GM19035 (cell line): Measurements from ENCODE around the gene AAGAB.
"Not testable (repeated sequence)": the region's sequence is repeated elsewhere in the genome, so short reads cannot be mapped to it uniquely, and the experiment has no call there.

Experiments used
- ATAC-seq: cut with Tn5 transposase; IDR thresholded peaks from one replicate; pipeline ENCODE4 v1.9.1; 2021; ENCODE audit not compliant: unreplicated experiment

The AAGAB gene

DNA sequence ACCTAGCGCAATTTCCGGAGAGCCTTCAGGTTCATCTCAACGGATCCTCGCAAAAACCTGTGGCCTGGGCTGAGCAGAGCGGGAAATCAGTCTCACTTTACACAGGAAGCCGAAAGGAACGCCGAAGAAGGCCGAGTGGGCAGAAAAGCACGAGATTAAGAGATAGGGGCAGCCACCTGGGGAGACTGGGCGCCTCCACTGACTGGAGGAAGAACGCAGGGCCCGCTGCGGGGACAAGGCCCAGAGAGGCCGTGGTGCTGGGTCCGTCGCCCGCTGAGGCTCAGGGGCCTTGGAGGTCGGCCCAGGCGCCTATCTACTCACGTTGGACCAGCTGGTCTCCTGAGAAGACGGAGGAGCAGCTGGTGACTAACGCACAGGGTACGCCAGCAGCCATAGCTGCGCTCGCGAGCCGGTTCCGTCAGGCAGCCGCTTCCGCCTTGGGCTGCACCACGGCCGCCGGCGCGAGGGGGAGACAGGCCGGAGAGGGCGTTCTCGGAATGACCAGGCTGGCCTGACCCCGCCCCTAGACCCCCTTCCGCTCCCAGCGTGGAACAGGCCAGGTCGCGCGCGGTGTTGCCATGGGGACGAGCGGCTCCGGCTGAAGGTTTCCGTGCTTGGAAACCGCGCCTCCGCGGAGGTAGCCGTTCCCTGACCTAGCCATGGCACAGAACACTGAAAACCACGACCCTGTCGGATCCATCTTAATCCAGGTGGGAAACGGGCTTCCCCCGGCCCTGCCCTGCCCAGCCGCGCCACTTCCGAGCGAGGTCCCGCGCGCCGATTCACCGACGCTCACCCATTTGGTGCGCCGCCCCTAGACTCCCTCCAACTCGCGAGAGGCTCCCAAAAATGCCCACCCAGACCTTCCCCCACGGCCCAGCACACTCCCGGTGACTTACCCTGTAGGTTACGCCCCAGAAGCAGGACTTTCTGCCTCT, at the start of gene AAGAB, which contains the start of gene IQCH:
AAGAB (minus strand) TSS at position 424 of the 938 bp plus-strand sequence; CDS start at position 394, 30 bp downstream.
IQCH (plus strand) TSS at position 549 of the 938 bp plus-strand sequence; CDS start at position 660, 111 bp downstream.
- ATAC-seq: peak; percentile 94

DNA sequence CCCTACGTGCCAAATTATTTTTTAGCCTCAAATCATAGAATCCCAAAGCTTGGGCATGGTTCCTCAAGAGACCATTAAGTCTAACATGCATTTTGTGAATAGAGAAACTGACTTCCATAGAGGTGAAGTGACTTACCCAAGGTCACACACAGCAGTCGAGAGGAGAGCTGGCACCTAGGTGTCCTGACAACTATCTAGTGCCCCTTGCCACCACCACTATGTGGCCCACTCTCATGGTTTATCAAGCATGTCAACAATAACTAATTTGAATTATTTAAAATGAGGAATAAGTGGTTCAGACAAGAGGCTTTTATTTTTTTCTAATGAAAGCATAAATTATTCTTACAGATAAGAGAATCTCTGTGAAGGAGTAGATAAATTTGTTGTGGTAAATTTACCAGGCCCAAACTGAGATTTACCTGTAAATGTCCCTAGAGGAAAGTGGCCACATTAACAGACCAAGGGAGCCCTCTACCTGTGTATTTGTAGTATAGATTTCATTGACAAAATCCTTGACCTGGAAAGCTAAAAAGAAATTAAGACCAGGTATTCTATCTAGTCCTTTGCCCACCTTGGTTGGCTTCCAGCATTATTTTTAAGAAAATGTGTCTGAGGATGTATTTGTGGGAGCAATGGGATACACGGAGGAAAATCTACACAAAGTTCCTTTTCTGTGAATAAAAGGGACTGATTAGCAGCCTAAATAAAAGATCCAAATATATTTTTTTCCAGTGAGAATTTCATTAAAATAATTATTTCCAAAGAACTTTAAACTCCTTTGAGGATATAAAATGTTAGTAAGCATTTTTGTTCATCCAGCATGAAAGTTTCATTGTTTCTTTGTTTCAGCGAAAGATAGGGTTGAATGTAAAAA, 49.3 kb upstream of the AAGAB start:
- ATAC-seq: no peak

GRCh38 chr15:67300266-67301025, 46.0 kb upstream of the AAGAB start:
- ATAC-seq: no peak

DNA sequence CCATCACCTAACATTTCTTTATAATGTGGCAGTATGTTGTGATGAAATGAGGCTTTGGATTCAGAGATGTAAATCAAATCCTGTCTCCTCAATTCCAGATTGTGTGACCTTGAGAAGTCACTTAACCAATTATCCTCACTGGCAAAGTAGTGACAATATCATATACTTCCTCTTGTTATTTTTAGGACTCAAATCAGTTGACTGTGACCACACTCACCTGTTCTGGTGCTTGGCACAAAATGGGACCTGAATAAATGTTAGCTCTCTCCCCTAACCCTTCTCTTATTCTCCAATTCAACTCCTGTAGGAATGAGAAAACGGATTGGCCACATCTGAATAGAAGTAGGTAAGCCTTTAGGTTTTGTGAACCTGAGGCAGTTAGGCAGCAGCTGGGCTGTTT, 42.2 kb upstream of the AAGAB start:
- no peak for ATAC-seq

- no peak for ATAC-seq
Measured at GRCh38 chr15:67296188-67296587, 41.7 kb upstream of the AAGAB start.

DNA sequence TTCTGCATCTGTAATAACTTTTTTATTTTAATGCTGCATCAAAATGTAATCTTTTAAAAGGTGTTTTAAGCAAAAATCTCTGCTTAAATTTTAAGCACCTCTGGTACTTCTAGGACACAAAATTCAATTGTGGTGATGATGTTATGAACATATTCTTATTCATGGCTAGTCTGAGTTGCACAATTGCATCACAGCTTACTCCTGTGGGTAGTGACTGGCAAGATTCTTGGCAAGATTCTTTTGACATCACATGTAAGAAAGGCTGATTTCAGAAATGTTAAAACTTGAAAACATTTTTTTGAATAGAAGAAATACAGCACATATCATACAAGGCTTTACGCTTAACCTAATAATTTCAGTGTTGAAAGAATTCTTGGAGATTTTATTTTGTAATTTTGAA, 35.9 kb upstream of the AAGAB start:
- ATAC-seq: no peak

DNA sequence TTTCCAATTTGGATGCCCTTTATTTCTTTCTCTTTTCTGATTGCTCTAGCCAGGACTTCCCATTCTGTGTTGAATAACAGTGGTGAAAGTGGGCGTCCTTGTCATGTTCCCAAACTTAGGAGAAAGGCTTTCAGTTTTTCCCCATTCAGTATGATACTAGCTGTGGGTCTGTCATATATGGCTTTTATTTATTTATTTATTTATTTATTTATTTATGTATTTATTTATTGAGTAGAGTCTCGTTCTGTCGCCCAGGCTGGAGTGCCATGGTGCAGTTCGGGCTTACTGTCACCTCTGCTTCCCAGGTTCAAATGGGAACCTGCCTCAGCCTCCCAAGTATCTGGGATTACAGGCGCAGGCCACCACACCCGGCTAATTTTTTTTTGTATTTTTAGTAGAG, 31.9 kb upstream of the AAGAB start:
- not testable (repeated sequence) for ATAC-seq

DNA sequence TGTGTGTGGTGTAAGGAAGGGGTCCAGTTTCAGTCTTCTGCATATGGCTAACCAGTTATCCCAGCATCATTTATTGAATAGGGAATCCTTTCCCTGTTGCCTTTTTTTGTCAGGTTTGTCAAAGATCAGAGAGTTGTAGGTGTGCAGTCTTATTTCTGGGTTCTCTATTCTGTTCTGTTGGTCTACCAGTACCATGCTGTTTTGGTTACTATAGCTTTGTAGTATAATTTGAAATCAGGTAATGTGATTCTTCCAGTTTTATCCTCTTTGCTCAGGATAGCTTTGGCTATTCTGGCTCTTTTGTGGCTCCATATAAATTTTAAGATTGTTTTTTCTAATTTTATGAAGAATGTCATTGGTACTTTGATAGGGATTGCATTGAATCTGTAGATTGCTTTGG, 31.2 kb upstream of the AAGAB start:
- ATAC-seq: not testable (repeated sequence)

GRCh38 chr15:67281714-67282113, 27.3 kb upstream of the AAGAB start:
- no peak for ATAC-seq

GRCh38 chr15:67280217-67280616, 25.8 kb upstream of the AAGAB start:
- ATAC-seq: no peak

- no peak for ATAC-seq
Measured at GRCh38 chr15:67276666-67277065, 22.2 kb upstream of the AAGAB start.

DNA sequence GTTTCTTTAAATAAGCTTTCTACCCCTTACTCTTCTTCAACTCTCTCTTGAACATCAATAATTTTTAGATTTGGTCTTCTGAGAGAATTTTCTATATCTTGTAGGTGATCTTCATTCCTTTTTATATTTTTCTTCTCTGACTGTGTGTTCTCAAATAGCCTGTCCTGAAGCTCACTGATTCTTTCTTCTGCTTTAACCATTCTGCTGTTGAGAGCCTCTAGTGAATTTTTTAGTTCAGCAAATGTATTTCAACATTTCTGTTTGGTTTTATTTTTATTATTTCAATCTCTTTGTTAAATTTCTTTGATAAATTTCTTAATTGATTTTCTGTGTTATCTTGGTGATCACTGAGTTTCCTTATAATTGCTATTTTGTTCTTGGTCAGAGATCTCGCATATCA, 19.8 kb upstream of the AAGAB start:
- no peak for ATAC-seq

- ATAC-seq: no peak
Measured at GRCh38 chr15:67267951-67268941, 13.8 kb upstream of the AAGAB start.

DNA sequence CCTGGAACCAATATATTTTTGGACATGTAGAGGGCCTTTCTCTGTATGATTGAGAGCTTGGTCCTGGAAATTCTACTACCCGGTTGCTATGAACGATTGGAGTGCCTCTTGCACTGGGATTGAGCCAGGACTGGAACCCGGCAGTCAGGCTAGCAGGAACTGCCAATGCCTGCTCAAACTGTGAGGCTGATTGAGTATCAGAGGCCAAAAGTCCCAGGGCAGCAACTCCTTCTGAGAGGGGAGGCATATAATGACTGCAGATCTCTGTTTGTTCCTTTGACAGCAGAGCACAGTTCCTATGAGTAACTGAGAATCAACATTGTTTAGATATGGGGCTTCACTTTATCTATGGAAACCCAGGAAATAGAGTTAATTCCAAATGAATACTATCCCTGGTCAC, 13.0 kb upstream of the AAGAB start:
- no peak for ATAC-seq

- ATAC-seq: no peak
Measured at GRCh38 chr15:67266870-67267269, 12.4 kb upstream of the AAGAB start.

DNA sequence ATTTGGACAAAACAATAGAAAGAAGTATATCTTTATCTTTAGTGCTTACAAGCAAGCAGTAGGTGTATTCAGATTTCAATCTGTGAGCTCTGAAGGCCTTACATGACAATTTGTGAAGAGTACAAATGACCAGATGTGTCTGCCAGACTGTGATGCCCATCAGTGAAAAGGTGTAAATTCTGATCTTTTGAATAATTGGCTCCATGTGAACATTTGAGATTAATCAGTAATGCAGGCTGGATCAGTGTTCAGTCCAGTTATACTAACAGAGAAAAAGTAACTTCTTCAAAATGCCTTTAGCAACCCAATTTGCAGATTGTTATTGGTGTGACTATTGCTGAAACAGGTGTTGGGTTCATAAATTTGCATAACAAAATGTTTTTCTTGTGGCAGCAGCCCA, 5.3 kb upstream of the AAGAB start:
- no peak for ATAC-seq

DNA sequence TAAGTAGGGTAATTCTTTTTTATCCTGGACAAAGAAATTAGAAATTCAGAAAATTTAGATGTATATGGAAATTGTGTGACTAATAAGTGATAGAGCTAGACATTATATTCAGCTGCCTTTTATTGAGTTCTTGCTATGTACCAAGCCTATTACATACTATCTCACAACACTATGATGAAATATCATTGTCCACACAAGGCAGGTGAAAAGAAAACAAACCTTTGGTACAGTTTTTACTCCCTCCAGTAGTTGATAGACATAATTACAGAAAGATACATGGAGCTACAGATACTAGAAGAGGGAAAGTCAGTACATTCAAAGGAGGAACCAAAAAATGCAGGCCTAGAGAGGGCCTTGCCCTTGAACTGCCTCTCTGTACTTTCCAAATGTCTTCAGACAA, 4.9 kb upstream of the AAGAB start:
- no peak for ATAC-seq

DNA sequence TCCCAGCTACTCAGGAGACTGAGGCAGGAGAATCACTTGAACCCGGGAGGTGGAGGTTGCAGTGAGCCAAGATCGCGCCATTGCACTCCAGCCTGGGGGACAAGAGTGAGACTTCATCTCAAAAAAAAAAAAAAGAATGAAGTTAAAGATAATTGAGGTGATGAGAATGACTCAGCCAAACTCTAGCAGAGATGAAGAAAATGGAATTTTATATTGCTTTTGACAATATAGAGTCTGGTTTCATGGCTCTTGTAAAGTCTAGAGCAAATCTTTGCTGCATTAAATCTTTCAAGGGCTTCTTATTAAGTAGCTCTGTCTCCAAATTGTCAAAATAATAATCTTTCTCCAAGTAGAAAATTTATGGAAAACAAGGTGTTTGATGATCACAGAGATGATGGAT, 4.0 kb upstream of the AAGAB start:
- ATAC-seq: not testable (repeated sequence)

GRCh38 chr15:67256051-67256450, 1.6 kb upstream of the AAGAB start:
- no peak for ATAC-seq
